Uterus (tissue), 2 donors: ENCODE results near the gene SH3BP5.

Experiments used
- CTCF ChIP-seq, 4 experiments: fragments of 200-600 bp in 2 of 4; fragments of 450-650 bp in 2 of 4; sonication (generic) in 2 of 4; IDR thresholded peaks; one replicate each; pipeline ENCODE4 v1.5.1; 2016 to 2019; ENCODE audit warnings: antibody characterized with exemption in 4 of 4, mild to moderate bottlenecking in 2 of 4, moderate library complexity in 1 of 4
- POLR2A ChIP-seq, 2 donors: fragments of 450-650 bp; IDR thresholded peaks; one replicate each; pipeline ENCODE4 v1.6.1; 2016; ENCODE audit warnings: antibody characterized with exemption in 2 of 2, mild to moderate bottlenecking in 1 of 2, moderate library complexity in 1 of 2

- TF ChIP-seq CTCF (IDR thresholded peaks at IDR 0.05), result peak; percentile 85 to 97 (median 93)
- no peak for TF ChIP-seq POLR2A (IDR thresholded peaks at IDR 0.05)
These were observed 45.8 kb upstream of the SH3BP5 start for GRCh38 chr3:15377961-15378791.
